Measurements from ENCODE around the gene CLK1.

DNA sequence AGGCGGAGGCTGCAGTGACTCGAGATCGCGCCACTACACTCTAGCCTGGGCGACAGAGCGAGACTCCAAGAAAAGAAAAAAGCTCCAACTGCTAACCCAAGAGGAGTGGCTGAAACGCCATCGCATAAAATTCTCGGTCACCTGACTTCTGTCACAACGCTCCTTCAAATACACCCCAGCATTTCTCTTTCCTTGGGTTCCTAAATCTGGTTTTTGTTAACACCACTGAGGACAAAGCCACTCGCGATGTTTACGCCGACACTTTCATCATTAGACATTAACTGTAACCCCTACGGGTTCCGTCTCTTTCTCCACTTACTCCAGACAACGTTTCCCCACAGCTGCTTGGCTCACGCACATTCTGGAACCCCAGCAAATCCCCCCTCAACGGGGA is 679 bp downstream of the CLK1 start:
- TF ChIP-seq, protein P1, sequence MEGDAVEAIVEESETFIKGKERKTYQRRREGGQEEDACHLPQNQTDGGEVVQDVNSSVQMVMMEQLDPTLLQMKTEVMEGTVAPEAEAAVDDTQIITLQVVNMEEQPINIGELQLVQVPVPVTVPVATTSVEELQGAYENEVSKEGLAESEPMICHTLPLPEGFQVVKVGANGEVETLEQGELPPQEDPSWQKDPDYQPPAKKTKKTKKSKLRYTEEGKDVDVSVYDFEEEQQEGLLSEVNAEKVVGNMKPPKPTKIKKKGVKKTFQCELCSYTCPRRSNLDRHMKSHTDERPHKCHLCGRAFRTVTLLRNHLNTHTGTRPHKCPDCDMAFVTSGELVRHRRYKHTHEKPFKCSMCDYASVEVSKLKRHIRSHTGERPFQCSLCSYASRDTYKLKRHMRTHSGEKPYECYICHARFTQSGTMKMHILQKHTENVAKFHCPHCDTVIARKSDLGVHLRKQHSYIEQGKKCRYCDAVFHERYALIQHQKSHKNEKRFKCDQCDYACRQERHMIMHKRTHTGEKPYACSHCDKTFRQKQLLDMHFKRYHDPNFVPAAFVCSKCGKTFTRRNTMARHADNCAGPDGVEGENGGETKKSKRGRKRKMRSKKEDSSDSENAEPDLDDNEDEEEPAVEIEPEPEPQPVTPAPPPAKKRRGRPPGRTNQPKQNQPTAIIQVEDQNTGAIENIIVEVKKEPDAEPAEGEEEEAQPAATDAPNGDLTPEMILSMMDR (IDR thresholded peaks at IDR 0.05) = no peak
- TF ChIP-seq POLR2A (IDR thresholded peaks at IDR 0.05) = no peak
